ENCODE data around the gene ZNF18.
"Not testable (repeated sequence)": the region's sequence is repeated elsewhere in the genome, so short reads cannot be mapped to it uniquely, and the experiment has no call there.

ZNF18 gene

GRCh38 chr17:11986942-11987329 is 10.3 kb downstream of the ZNF18 start:
- in situ Hi-C loops (cut with MboI; ENCODE audit: low sequenced_read_pairs), result no loop called here

DNA sequence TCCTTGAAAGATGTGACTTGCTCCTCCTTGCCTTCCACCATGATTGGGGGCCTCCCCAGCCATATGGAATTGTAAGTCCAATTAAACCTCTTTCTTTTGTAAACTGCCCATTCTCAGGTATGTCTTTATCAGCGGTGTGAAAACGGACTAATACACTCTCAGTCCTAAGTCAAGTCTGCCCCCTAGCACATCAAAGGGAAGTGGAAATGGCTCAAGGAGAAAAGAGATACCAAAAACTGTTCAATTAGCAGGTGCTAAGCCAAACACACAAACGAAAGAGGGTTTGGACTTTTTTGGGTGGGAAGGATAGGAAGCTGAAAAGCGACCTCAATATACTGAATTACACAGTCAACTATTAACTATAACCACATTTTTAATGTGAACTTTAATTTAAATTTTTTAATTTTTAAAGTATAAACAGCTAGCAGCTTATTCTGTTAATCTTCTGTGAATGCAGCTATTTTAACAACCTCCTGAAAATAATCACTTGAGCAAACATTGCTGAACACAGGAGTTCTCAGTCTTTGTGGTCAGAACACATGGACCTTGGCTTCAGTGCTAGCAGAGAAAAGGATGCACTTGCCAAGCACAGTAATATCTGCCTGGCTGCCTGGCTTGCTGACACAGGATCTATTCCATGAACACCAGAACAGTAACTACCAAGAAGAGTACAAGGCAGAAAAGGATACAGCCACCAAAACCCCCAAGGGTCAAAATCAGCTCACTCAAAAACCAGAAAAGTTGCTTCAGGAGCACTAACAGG is 10.9 kb downstream of the ZNF18 start:
- in situ Hi-C loops (cut with MboI; ENCODE audit: low sequenced_read_pairs), result no loop called here

- in situ Hi-C loops (cut with MboI; ENCODE audit: low sequenced_read_pairs), result no loop called here
Measured at GRCh38 chr17:11981862-11982261, 15.4 kb downstream of the ZNF18 start.

GRCh38 chr17:11980813-11981212 is 16.5 kb downstream of the ZNF18 start:
- in situ Hi-C loops (cut with MboI; ENCODE audit: low sequenced_read_pairs), result no loop called here

DNA sequence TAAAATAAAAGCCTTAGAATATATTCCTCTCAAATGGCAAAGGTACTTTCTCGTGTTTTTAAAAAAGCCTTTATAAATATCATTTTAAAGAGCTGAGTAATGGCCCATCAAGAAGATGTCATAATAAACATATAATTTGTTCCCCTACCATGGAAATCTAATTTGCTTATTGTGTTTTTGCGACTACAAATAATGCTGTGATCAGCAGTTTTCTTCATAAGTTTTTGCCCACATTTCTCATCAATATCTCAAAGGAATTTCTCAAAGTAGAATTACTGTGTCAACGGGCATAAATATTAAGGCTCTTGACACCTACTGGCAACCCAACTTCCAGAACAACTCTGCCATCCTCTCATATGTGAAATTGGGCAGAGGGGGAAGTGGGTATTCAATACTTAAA is 17.5 kb downstream of the ZNF18 start:
- in situ Hi-C loops (cut with MboI; ENCODE audit: low sequenced_read_pairs), result no loop called here

GRCh38 chr17:11972741-11973140 is 24.5 kb downstream of the ZNF18 start:
- in situ Hi-C loops (cut with MboI; ENCODE audit: low sequenced_read_pairs), result not testable (repeated sequence)

DNA sequence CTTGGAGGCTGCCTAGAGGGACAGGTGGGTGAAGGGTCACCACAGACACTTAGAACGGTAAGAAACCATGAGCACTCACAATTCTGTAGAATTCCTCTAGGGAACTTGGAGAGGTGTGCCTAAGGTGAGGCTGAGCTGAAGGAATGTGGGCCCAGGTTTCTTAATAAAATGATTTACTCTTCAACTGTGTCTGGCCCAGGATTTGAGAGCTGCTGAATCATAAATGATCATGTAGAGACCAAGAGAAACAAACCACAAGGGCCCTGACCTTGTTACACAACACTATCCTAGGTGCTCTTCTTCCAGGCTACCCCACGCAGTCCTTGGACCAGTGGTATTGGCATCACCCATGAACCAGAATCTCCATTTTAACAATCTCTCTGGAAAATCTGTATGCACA is 27.7 kb downstream of the ZNF18 start:
- in situ Hi-C loops (cut with MboI; ENCODE audit: low sequenced_read_pairs), result no loop called here

- in situ Hi-C loops (cut with MboI; ENCODE audit: low sequenced_read_pairs), result no loop called here
Measured at GRCh38 chr17:11954936-11955335, 42.3 kb downstream of the ZNF18 start.

DNA sequence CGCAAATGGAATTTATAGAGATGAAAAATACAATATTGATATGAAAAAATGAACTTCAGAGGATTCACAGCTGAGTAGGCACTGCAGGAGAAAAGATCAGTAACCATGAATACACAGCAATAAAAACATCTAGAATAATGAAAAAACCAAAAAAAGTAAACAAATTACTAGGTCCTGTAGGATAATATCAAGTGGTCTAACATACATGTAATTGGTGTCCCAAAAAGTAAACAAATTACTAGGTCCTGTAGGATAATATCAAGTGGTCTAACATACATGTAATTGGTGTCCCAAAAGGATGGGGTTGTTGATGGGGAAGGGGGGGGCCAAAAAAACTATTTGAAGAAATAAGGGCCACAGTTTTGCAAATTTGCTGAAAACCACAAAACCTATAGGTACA is 43.4 kb downstream of the ZNF18 start:
- in situ Hi-C loops (cut with MboI; ENCODE audit: low sequenced_read_pairs), result no loop called here

GRCh38 chr17:11952610-11953009 is 44.7 kb downstream of the ZNF18 start:
- in situ Hi-C loops (cut with MboI; ENCODE audit: low sequenced_read_pairs), result no loop called here

DNA sequence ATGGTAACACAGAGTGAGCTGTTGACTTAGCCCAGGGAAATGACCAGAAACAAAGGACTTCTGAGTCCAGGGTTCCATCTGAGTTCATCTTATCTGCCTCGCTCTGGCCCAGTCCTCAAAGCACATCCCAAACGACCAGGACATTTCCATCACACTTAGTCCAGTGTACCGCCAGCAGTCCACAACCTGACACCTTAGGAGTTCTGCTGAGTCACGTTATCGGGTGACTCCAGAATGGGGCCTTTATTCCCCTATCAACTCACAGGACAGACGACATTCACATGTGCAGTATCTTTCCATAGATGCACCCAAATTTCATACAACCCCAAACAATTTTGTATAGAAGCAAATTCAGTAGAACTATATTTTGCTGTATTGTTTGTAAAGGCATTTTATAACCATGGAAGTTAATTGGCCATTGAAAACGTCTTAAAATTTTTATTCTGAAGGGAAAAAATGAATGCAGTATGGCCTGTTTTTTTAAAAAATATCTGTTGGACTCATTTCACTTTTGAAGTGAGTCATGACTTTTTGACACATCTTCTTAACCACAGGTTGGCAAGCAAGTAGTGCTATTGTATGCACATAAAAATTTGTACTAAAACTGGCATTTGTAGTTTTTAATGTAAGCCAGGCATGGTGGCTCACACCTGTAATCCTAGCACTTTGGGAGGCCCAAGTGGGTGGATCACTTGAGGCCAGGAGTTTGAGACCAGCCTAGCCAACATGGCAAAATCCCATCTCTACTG is 46.3 kb downstream of the ZNF18 start:
- in situ Hi-C loops (cut with MboI; ENCODE audit: low sequenced_read_pairs), result no loop called here

GRCh38 chr17:11949571-11949970 is 47.7 kb downstream of the ZNF18 start:
- in situ Hi-C loops (cut with MboI; ENCODE audit: low sequenced_read_pairs), result not testable (repeated sequence)

DNA sequence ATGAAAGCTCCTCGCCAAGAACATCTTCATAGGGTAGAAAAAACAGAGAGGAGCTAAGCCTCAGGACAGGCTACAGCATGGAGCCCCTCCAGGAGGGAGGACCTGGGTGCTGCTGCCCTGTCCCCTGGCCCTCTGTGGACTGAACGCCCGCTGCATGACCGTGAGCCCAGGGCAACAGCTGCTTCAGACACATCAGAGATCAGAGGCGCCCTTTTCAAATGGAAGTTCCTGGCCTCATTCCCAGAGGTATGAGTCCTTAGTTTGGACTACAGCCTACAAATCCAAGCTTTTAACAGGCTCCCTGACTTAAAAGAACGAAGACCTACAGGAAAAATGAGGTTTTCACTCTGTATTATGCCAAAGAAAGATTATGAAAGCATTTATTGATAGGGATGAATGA is 48.5 kb downstream of the ZNF18 start:
- in situ Hi-C loops (cut with MboI; ENCODE audit: low sequenced_read_pairs), result no loop called here

DNA sequence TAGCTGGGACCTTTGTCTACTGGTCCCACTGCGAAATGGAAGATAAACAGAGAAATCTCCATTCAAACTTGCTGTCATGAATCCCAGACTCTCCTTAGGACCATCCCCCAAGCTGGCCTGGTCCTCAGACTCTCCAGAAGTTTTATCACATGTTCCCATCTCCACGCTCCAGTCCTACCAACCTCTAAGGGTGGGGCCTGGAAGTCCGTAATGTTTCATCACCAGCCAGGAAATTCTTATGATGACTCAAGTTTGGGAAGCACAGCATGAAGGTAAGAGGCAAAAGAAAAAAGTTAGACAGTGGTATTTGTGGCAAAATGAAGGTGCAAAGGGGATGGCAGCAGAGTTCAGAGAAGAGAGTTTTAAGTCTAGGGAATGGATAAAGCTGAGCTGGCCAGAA is 52.7 kb downstream of the ZNF18 start:
- in situ Hi-C loops (cut with MboI; ENCODE audit: low sequenced_read_pairs), result no loop called here

DNA sequence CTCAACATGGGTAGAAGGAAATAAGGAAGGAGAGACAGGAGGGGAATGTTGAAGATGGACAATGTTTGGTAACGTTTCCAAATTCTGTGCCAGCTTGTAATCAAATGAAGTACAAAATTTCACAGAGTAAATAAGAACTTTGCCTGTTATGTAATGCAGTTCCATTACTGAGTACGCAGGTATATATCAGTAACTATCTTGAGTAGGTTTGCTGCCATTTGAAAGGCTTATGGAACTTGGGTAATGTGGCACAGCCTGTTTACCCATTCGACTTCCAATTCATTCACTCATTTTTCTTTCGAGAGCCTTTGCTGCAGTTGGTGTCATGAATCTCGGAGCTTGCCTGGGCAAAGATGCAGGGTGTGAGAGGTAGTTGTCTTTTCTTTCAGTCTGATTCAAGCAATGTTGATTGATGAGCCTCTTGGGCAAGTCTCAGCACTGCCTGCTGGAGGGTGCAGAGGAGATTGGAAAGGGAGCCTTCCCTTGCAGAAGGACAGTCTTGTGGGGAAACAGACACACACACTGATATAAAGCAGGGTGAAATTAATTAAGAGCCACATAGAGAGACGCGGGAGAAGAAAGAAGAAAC is 53.4 kb downstream of the ZNF18 start:
- in situ Hi-C loops (cut with MboI; ENCODE audit: low sequenced_read_pairs), result no loop called here

- in situ Hi-C loops (cut with MboI; ENCODE audit: low sequenced_read_pairs), result not testable (repeated sequence)
Measured at GRCh38 chr17:11943086-11943485, 54.2 kb downstream of the ZNF18 start.

DNA sequence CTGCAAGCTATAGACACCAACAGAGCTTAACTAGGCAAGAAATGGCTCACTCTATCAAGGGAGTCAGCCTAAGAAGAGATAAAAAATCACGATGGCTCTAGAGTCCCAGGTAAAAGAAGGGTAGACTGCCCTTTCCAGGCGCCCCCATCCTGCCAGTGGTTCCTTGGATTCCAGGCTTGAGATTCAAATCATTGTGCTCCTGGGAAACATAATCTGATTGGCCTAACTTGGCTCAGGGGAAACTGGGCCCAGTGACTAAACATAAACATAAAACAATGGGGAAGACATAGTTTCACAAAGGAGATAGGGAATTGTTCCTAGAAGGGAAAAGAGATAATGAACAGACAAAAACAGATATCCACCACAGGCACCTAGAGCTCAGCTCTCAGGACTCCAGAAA is 56.4 kb downstream of the ZNF18 start:
- in situ Hi-C loops (cut with MboI; ENCODE audit: low sequenced_read_pairs), result no loop called here

DNA sequence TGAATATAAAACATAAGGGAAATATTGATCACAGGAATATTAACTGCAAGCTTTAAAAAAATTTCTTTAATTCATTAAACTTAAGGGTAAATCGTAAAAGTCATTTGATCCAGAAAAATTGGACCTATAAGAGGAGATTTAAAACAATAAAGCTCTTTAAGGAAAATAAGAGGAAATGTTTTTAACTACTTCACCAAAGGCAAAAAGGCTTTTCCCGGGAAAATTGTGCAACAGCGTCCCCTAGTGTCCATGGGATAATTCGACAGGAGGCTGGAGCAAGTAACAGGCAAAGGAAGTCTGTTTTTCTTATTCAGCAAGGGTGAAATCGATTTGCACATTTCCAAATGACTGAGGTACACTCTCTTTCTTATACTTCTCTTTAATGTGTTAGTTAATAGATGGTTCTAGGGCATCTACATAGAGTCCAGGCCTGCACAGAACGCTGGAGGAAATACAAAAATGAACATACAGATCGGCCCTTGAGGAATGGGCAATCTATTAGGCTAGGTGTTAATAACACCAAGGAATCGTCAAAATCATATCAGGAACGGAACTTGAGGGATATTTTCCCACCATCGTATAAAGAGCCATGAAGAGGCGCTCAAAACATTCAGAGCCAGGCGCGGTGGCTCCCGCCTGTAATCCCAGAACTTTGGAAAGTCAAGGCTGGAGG is 61.4 kb downstream of the ZNF18 start:
- in situ Hi-C loops (cut with MboI; ENCODE audit: low sequenced_read_pairs), result no loop called here

DNA sequence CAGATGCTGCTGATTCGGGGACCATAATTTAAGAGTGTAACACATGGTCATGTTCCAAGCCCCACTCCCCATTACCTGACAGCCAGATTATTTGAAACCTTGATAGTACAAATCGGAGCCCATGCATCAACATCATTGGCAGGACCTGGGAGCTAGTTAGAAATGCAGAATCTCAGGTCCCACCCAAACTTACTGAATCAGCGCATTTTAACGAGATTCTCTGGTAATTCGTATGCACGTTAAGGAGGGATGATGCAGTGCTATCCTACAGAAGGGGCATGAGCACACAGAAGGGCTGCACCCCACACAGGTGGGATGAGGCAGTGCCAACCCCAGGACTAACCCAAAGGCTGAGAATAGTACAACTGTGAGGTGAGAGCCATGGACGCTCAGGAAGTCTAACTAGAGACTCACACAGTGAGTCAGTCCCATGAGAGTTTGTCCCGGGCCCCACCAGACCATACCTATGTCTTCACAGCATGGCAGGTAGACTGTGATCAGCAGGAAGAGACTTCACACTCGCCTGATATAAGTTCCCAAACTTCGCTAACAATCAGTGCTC is 64.9 kb downstream of the ZNF18 start:
- in situ Hi-C loops (cut with MboI; ENCODE audit: low sequenced_read_pairs), result no loop called here

- in situ Hi-C loops (cut with MboI; ENCODE audit: low sequenced_read_pairs), result no loop called here
Measured at GRCh38 chr17:11928436-11928835, 68.8 kb downstream of the ZNF18 start.

Measured in hTERT RPE-1 (cell line).